WI38 (cell line): Measurements from ENCODE around the gene ZBP1.

Experiments used
- H3K4me3 ChIP-seq: 2 replicates; pipeline ENCODE4 v1.5.1; 2011; ENCODE audit warnings: low read depth, mild to moderate bottlenecking, control low read depth, low read length
- TF ChIP-seq, protein P1 (sequence below): IDR thresholded peaks from 2 replicates; pipeline ENCODE4 v1.5.1; 2012; ENCODE audit warnings: low read depth, mild to moderate bottlenecking, control low read depth, low read length

The ZBP1 gene

DNA sequence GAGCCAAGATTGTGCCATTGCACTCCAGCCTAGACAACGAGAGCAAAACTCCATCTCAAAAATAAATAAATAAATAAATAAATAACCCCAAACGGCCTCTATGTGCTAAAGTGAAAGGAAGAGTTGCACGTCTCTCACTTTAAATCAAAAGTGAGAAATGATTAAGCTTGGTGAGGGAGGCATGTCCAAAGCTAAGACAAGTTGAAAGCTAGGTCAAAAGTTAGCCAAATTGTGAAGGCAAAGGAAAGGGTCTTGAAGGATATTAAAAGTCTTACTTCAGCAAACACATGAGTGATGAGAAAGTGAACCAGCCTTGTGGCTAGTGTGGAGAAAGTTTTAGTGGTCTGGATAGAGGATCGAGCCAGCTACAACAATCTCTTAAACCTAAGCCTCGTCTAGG lies 14.3 kb downstream of the ZBP1 start:
- TF ChIP-seq, protein P1, sequence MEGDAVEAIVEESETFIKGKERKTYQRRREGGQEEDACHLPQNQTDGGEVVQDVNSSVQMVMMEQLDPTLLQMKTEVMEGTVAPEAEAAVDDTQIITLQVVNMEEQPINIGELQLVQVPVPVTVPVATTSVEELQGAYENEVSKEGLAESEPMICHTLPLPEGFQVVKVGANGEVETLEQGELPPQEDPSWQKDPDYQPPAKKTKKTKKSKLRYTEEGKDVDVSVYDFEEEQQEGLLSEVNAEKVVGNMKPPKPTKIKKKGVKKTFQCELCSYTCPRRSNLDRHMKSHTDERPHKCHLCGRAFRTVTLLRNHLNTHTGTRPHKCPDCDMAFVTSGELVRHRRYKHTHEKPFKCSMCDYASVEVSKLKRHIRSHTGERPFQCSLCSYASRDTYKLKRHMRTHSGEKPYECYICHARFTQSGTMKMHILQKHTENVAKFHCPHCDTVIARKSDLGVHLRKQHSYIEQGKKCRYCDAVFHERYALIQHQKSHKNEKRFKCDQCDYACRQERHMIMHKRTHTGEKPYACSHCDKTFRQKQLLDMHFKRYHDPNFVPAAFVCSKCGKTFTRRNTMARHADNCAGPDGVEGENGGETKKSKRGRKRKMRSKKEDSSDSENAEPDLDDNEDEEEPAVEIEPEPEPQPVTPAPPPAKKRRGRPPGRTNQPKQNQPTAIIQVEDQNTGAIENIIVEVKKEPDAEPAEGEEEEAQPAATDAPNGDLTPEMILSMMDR = no peak
- no peak overlapping the region for H3K4me3 ChIP-seq

DNA sequence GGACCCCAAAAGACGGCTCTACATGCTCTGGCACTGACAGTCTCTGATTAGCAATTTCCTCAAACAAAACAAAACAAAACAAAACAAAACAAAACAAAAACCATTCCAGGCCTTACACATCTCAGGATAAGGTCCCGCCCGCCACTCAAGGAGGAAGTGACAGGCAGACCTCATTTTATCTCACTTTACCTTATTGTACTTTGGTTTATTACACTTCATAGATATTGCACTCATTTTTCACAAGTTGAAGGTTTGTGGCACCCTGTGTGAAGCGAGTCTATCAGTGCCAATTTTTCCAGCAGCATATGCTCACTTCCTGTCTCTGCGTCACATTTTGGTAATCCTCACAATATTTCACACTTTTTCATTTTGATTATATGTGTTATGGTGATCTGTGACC lies 15.2 kb downstream of the ZBP1 start:
- no peak overlapping the region for H3K4me3 ChIP-seq
- TF ChIP-seq, protein P1 = no peak

DNA sequence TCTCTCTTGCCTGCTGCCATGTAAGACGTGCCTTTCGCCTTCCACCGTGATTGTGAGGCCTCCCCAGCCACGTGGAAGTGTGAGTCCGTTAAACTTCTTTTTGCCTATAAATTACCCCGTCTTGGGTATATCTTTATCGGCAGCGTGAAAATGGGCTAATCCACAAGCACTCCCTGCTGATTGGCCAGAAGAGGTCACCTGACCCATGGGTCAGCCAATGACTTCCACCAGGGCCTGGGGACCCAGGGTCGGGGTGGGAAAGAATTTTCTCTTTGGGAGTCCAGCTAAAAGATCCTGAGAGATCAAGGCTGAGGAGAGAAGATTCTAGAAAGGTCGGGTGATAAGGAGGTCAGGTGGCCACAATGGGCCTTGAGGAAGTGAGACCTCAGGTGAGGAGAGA lies 17.1 kb downstream of the ZBP1 start:
- TF ChIP-seq, protein P1 = no peak
- no peak overlapping the region for H3K4me3 ChIP-seq

DNA sequence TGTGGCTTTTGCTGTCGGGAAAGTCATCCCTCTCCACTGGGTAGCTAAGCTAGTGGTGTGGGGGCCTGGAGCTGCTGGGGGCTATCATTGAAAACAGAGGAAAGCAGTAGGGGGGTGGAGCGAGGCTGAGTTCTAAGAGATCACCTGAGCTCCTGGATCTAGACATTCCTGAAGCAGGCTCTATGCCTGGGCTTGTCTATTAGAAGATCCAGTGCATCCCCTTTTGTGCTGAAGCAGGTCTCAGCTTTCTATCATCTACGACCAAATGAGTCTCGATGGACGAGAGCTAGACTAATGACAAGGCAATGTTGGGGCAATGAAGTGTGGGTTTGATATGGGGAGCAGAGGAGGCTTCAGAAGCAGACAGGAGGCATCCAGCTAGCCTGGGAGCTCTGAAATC lies 18.5 kb downstream of the ZBP1 start:
- H3K4me3 ChIP-seq = no peak overlapping the region
- TF ChIP-seq, protein P1 = no peak

DNA sequence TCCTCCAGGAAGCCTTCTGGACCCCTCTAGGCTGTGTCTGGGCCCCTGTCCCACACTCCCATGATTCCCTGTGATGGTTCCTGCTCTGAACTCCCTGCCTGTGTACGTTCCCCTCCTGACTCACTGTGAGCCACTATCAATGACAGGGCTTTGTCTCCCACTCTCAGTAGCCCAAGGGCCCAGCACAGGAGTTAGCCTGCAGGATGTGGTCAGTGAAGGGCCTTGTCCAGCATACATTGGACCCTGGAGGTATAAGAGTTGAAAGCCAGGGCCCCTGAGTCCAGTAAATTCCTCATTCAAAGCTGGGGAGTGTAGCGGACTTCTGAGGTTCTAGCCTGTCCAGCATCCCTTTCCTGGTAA lies 19.0 kb downstream of the ZBP1 start:
- no peak overlapping the region for H3K4me3 ChIP-seq
- TF ChIP-seq, protein P1 = no peak

DNA sequence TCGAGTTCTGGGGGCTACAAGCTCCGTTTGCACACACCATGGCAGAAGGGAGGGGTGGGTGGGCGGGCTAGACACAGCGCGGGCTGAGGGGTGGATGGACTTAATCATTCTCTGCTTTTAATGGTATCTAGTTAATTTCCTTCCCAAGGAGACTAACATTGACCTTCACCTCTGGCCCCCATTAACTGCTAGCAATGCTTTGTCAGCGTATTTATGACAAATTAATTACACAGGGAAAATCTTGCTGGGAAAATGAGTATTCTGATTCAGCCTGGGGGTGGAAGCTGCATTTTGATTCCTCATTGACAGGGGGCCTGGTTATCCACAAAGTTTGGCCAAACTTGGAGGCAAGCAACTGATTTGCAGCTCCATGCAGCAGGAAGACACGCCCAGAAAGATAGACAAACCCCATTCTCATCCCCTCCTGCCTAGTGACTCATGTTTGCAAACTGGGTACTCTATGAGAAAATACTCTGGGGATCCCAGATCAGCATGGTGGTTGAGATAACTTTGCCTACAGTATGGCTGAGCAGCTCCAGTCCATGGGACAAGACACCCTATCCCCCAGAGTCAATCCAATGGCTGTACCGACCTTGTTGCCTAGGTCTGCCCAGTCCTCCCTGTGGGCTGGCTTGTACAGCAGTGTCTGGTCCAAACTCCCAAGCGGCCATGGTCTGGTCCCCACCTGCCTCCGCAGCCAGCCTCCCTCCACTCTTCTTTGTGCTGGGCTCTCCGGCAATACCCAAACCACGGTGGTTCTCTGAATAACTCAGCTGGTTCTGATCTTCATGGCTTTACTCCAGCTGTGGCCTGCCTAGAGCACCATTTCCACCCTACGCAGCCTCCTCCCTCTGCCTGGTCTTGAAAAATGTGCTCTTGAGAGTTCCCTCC lies 19.7 kb downstream of the ZBP1 start:
- TF ChIP-seq, protein P1 = no peak
- H3K4me3 ChIP-seq = no peak overlapping the region

DNA sequence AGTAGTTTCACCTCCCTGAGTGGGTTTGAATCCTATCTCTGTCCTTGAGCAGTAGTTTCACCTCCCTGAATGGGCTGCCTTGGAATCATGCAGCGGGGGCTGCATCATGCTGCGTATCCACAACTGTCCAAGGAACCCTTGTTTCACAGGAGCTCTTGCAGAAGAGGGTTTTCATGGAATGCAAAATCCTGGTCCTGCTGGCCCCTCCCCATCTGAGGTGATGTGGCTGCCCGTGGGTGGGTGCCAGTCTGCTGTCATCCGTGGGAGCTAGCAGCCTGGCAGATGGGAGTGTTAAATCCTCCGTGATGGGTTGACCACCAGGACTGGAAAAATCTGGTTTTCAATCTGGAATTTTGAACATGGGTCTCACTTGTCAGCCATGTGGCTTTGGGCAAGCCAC lies 21.7 kb downstream of the ZBP1 start:
- TF ChIP-seq, protein P1 = no peak
- no peak overlapping the region for H3K4me3 ChIP-seq
